Mucosa of rectum (tissue), 2 donors: Measurements from ENCODE around the gene RAB11FIP4.
A peak's percentile ranks its signal among the peaks of the same experiment; 100 is the strongest.

ENCODE experiments used
- H3K27ac ChIP-seq, 2 donors: one replicate each; pipeline ENCODE4 v1.7.0; 2013; ENCODE audit warnings: inconsistent platforms in 2 of 2, low read depth in 2 of 2, low read length in 2 of 2
- H3K27me3 ChIP-seq, 2 donors: one replicate each; pipeline ENCODE4 v1.7.0; 2013; ENCODE audit warnings: low read length in 2 of 2; ENCODE audit not compliant: control insufficient read depth in 2 of 2, insufficient read depth in 2 of 2
- H3K36me3 ChIP-seq, 2 donors: one replicate each; pipeline ENCODE4 v1.7.0; 2013; ENCODE audit warnings: low read length in 2 of 2; ENCODE audit not compliant: control insufficient read depth in 2 of 2, insufficient read depth in 2 of 2
- H3K4me1 ChIP-seq, 2 donors: one replicate each; pipeline ENCODE4 v1.7.0; 2013; ENCODE audit warnings: low read length in 2 of 2, mild to moderate bottlenecking in 1 of 2; ENCODE audit not compliant: control insufficient read depth in 2 of 2, insufficient read depth in 2 of 2
- H3K4me3 ChIP-seq, 2 donors: one replicate each; pipeline ENCODE4 v1.7.0; 2013; ENCODE audit warnings: low read length in 2 of 2
- H3K9ac ChIP-seq, 2 donors: one replicate each; pipeline ENCODE4 v1.7.0; 2013; ENCODE audit warnings: low read length in 2 of 2, low read depth in 1 of 2, mild to moderate bottlenecking in 1 of 2
- H3K9me3 ChIP-seq, 2 donors: one replicate each; pipeline ENCODE4 v1.7.0; 2013; ENCODE audit warnings: low read length in 2 of 2; ENCODE audit not compliant: control insufficient read depth in 2 of 2
- donor health status: healthy.
- donor health status: Normal muscosa, but diverticular disease.

The RAB11FIP4 gene

DNA sequence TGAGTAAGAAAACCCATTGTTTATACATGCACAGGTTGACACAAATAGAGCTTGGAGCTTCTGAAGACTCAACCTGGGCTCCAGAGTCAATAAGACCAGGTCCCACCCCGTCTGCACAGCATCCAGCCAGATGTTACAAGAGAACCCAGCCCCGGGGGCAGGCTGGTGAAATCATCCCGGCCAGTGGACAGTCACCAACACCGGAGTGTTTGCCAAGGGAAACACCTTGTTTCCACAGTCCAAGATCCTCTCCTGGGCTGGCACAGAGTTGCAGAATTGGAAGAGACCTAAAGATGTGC, 90.3 kb downstream of the RAB11FIP4 start:
- Histone ChIP-seq H3K36me3 (no peaks in the 10 kb centered on the region), H3K4me3 (no peak overlapping the region), H3K4me1 (peaks cover under 1 to 4% of the 10 kb centered on the region in 2 donors), H3K27ac (no peak overlapping the region), H3K9me3 (no peaks in the 10 kb centered on the region), H3K9ac (no peak overlapping the region), H3K27me3 (no peaks in the 10 kb centered on the region)

DNA sequence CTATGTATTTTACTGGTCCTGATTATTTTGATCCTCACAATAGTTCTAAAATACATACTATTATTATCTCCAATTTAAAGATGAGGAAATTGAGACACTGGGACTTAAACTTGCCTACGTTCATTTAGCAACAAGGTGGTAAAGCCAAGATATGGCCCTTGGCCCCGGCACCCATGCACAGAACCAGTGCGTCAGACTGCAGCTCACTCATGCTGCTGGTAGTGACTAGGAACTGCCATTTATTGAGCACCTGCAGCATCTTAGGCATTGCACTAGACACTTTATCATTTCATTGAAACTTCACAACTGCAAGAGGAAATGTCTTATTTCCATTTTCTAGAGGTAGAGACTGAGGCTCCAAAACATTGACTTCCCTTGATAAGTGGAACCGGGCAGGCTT, 93.3 kb downstream of the RAB11FIP4 start:
- Histone ChIP-seq H3K27ac (no peak overlapping the region), H3K4me1 (peaks cover 18 to 22% of the 10 kb centered on the region in 2 donors), H3K9me3 (no peaks in the 10 kb centered on the region), H3K9ac (no peak overlapping the region), H3K36me3 (no peaks in the 10 kb centered on the region), H3K4me3 (no peak overlapping the region), H3K27me3 (no peaks in the 10 kb centered on the region)

DNA sequence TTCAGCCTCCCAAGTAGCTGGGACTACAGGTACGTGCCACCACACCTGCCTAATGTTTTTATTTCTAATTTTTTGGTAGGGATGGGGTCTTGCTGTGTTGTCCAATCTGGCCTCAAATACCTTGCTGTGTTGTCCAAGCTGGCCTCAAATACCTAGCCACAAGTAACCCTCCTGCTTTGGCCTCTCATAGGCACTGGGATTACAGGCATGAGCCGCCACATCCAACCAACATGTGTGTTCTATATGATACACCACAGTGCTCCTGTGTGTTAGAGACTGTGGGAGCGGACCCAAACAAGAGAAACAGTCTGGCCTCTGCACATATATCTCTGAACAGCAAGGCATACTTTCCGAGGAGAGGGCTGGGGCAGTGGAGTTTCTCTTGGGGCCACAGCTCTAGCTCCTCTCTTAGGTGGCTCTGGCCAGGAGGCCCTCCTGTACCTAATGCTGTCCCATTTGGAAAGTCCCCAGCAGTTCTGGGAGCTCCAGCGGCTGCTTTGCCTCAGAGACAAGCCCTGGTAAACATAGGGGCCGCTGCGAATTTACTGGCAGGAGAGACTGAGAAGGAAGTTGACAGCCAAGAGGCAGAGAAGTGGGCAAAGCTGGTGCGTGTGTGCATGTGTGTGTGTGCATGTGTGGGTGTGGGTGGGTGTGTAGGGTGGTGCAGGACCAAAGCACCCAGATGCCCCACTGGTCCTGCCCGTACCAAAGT, 95.0 kb downstream of the RAB11FIP4 start:
- no peak overlapping the region for H3K9ac ChIP-seq
- peak overlapping the region; percentile 83 to 86 for H3K27ac ChIP-seq
- peaks cover 34 to 35% of the 10 kb centered on the region in 2 donors for H3K4me1 ChIP-seq
- H3K27me3 ChIP-seq: no peaks in the 10 kb centered on the region
- H3K9me3 ChIP-seq: no peaks in the 10 kb centered on the region
- peak overlapping the region in 1 of 2 donors; percentile 56 for H3K4me3 ChIP-seq
- no peaks in the 10 kb centered on the region for H3K36me3 ChIP-seq

DNA sequence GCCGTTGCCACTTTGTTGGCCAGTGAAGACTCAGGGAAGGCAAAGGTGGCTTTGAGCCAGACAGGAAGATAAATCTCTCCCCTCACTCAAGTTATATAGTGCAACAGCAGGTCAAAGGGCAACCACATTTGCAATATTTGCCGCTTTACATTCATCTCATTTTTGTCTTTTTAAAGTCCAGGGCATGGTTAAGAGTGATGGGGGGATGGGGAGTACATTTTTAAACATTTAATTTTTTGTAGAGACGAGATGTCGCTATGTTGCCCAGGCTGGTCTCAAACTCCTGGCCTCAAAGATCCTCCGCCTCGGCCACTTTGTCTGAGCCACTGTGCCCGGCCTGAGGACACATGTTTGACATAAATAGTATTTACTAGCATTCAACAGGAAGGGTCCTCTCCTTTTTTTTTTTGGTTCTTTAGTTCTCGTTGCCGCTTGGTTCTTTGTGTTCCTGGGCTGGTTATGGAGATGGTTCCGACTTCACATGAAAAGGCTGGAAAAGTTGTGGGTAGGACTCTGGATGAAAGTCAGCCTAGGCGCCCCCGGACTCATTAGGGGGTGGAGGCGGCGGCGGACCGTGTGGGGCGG, 95.7 kb downstream of the RAB11FIP4 start:
- peak overlapping the region; percentile 58 to 68 for H3K9ac ChIP-seq

DNA sequence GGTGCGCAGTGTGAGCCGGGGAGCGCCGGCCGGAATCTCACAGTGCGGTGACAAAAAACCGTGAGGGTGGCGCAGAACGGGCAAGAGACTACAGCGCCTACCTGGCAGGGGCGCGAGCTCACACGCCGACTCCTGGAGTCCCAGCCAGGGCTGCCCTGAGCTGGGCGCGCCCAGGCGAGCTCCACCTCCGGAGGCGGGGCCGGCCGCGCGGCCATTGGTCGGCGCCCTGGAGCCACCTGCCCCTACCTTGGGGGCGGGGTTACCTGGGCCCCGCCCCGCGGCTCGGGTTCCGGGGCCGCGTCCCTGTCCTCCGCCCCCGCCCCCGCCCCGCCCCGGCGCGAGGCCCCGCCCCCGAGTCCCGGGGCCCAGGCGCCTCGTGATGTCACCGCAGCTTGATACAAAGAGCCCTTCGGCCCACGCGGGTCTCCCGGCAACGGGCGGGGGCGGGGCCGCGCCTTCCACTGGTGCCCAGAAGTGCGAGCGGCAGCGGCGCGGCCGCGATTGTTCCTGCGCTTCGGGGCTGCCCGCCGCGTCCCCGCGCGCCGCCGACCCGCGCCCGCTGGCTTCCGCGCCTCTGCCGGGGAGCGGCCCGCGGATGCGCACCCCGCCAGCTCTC, 96.3 kb downstream of the RAB11FIP4 start:
- H3K27ac ChIP-seq: peak overlapping the region; percentile 88 to 92
- H3K4me3 ChIP-seq: peak overlapping the region; percentile 72 to 79
- H3K9me3 ChIP-seq: no peaks in the 10 kb centered on the region
- no peaks in the 10 kb centered on the region for H3K36me3 ChIP-seq
- H3K9ac ChIP-seq: peak overlapping the region; percentile 84 to 92
- peaks cover 46 to 47% of the 10 kb centered on the region in 2 donors for H3K4me1 ChIP-seq
- no peaks in the 10 kb centered on the region for H3K27me3 ChIP-seq

More for the DNA sequence above, 95.7 kb downstream of the RAB11FIP4 start:
- peak overlapping the region; percentile 56 to 57 for H3K4me3 ChIP-seq
- H3K4me1 ChIP-seq: peaks cover 40 to 42% of the 10 kb centered on the region in 2 donors
- H3K36me3 ChIP-seq: no peaks in the 10 kb centered on the region
- H3K27ac ChIP-seq: peak overlapping the region; percentile 83 to 86
- no peaks in the 10 kb centered on the region for H3K27me3 ChIP-seq
- no peaks in the 10 kb centered on the region for H3K9me3 ChIP-seq

DNA sequence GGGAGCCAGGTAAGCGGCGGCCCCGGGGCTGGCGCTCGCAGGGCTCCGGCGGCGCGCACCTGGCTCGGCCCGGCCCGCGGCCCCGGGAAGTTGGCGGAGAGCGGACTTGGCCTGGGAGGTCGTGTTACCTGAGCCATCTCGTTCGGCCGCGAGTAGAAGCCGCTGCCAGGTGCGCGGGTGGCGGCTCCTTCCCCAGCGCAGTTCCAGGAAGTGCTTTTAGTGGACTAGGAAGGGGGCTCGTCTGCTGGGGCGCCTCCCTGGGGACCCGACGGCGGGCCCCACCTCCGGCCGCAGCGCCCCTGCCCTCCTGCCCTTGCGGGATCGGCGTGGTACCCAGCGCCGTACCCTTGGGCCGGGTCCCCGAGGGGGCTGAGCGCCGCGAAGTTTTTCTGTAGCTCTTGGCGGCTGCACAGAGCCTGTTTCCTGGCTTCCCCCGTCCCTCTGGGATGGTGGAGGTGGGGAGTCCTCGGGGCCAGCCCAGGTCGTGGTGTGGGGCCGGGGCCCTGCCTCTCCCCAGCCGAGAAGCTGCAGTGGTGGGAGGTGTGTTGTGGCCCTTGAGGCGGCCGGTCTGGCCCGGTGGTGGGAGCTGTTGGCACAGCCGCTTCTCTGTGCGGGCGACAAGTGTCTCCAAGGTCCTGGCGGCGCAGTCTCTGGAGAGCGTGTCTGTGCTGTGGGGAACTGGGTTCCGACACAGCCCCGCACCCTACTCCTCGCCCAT, 96.9 kb downstream of the RAB11FIP4 start:
- Histone ChIP-seq H3K27ac (peak overlapping the region; percentile 88 to 92), H3K36me3 (no peaks in the 10 kb centered on the region), H3K9me3 (no peaks in the 10 kb centered on the region), H3K4me3 (peak overlapping the region; percentile 72 to 79), H3K9ac (peak overlapping the region; percentile 84 to 92), H3K4me1 (peaks cover 51 to 54% of the 10 kb centered on the region in 2 donors), H3K27me3 (no peaks in the 10 kb centered on the region)

DNA sequence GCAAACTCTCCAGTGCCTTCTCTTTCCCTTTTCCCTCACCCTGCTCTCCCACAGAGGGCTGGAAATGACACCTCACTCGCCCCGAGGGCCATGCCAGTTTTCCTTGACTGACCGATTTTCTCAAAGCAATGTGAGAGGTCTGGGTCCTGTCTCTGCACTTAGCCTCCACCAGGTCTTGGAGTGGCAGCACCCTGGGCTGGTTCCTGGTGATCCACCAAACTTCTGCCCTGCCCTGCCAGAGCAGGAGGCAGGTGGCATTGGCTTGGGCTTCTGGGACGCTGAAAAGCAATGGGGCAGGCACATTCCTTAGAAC, 97.5 kb downstream of the RAB11FIP4 start:
- Histone ChIP-seq H3K27ac (peak overlapping the region; percentile 88 to 92), H3K36me3 (no peaks in the 10 kb centered on the region), H3K9ac (peak overlapping the region; percentile 84 to 92), H3K4me1 (peaks cover 56 to 59% of the 10 kb centered on the region in 2 donors), H3K27me3 (no peaks in the 10 kb centered on the region), H3K4me3 (peak overlapping the region; percentile 72 to 79), H3K9me3 (no peaks in the 10 kb centered on the region)

DNA sequence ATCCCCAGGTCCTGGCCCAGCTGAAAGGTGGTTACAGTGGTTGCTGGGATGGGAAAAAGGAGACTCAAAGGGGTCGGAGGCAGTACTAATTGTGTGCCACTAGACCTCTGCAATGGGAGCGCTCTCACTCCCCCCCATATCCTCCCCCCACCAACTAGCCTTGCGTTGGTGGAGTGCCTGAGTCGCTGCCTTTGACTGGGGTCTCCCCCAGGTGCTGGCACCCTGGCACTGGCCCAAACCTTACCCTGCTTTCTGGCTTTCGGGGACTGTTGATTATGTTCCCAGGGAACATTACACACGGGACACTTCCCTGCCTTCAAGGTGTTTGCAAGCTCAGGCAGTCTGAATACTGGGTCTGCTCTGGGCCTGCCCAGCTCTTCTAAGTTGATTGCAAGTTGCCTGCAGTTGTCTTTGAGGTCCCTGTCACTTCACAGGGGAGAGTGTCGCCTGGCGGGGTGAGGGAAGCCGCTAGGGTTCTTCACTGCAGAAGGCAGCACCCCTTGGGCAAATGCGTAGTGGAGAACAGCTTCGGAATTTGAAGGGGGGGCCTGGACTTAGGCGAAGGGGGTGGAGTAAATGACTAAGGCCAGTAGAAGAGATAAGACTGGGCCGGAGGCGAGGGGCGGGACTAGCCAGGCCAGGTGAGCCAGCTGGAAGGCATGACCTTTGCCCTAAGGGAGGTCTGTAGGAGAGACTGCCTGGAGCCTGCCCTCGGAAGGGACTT, 98.0 kb downstream of the RAB11FIP4 start:
- Histone ChIP-seq H3K27me3 (no peaks in the 10 kb centered on the region), H3K4me3 (peak overlapping the region; percentile 72 to 79), H3K9ac (peak overlapping the region; percentile 84 to 92), H3K4me1 (peaks cover 60 to 63% of the 10 kb centered on the region in 2 donors), H3K36me3 (no peaks in the 10 kb centered on the region), H3K27ac (peak overlapping the region; percentile 88 to 92), H3K9me3 (no peaks in the 10 kb centered on the region)

DNA sequence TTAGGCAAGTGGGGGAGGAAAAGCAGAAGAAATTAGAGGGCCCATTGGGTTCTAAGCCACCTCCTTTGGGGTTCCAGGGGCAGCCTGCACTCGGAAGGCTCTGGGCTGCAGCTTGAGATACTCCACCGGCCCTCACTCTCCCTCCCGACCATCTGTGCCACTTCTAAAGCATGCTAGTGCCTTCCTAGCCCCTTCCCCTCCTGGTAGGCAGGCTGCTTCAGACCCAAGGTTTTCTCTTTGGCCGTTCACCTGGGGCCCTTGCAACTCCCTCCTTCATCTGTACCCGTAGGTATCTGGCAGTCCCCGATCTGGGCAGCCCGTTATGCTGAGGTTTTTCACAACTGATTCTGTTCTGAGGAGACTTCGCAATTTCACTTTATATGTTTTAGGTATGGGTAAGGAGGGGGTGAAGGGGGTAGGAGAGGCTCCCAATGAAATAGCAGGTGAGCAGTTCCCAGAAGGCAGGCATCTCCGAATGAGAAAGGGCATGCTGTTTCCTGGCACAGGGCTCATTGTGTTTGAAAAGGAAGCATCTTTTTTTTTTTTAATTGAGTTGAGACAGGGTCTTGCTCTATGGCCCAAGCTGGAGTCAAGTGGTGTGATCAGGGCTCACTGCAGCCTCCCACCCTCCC, 98.7 kb downstream of the RAB11FIP4 start:
- Histone ChIP-seq H3K36me3 (no peaks in the 10 kb centered on the region), H3K4me3 (peak overlapping the region; percentile 61 to 66), H3K27ac (peak overlapping the region; percentile 88 to 92), H3K4me1 (peaks cover 66 to 69% of the 10 kb centered on the region in 2 donors), H3K9me3 (no peaks in the 10 kb centered on the region), H3K9ac (peak overlapping the region; percentile 41 to 92), H3K27me3 (no peaks in the 10 kb centered on the region)
